HFF-Myc (cell line): ENCODE data around the gene USP3.

Source experiments
- DNase-seq: peaks from one replicate; pipeline ENCODE4 v3.0.0-alpha.2; 2011; ENCODE audit warnings: low read depth; ENCODE audit errors: extremely low read depth
- H3K4me3 ChIP-seq: replicated peaks from 2 replicates; pipeline ENCODE4 v1.5.1; 2011; ENCODE audit warnings: low read depth, mild to moderate bottlenecking, control low read depth, low read length
- CTCF ChIP-seq: IDR thresholded peaks from 2 replicates; pipeline ENCODE4 v1.5.1; 2012; ENCODE audit warnings: mild to moderate bottlenecking, low read depth, low read length, control low read depth; ENCODE audit errors: missing control alignments

Gene USP3

GRCh38 chr15:63469984-63470383 lies 34.4 kb upstream of the USP3 start:
- no peak for TF ChIP-seq CTCF
- no peak overlapping the region for H3K4me3 ChIP-seq
- DNase-seq, result no peak

- no peak for DNase-seq
- no peak for TF ChIP-seq CTCF
- no peak overlapping the region for H3K4me3 ChIP-seq
These were observed 31.2 kb upstream of the USP3 start for GRCh38 chr15:63473007-63473748.

GRCh38 chr15:63473749-63473998 lies 30.7 kb upstream of the USP3 start:
- no peak for TF ChIP-seq CTCF
- no peak overlapping the region for H3K4me3 ChIP-seq
- DNase-seq, result no peak

GRCh38 chr15:63473999-63474809 lies 30.2 kb upstream of the USP3 start:
- no peak for DNase-seq

GRCh38 chr15:63474810-63475316 lies 29.5 kb upstream of the USP3 start:
- no peak for DNase-seq

More at GRCh38 chr15:63473999-63474809, 30.2 kb upstream of the USP3 start:
- H3K4me3 ChIP-seq, result no peak overlapping the region
- no peak for TF ChIP-seq CTCF

GRCh38 chr15:63475707-63476106 lies 28.7 kb upstream of the USP3 start:
- no peak for DNase-seq
- H3K4me3 ChIP-seq, result no peak overlapping the region
- no peak for TF ChIP-seq CTCF

More at GRCh38 chr15:63474810-63475316, 29.5 kb upstream of the USP3 start:
- H3K4me3 ChIP-seq, result no peak overlapping the region
- TF ChIP-seq CTCF, result no peak
